Measurements from ENCODE around the gene MCC. TPM values are rescaled to one million over a fixed set of nuclear protein-coding genes. Genes with fewer than 3 reads are reported as not detected.

Gene MCC
- total RNA-seq, 1 experiment from 2014 or later, result 7.6 TPM

- Histone ChIP-seq H2BK5ac (ENCODE audit: insufficient read length, low read length) (no peak overlapping the region), H3K27ac (ENCODE audit: insufficient read length, low read depth, low read length) (no peak overlapping the region), H3K14ac (ENCODE audit: insufficient read depth, low read length) (no peak overlapping the region), H3K9ac (ENCODE audit: extremely low read depth, insufficient read length, low read length) (no peak overlapping the region), H3K4me1 (ENCODE audit: insufficient read depth, low read length) (peaks cover 11% of the 10 kb centered on the region), H3K18ac (ENCODE audit: insufficient read length, low read depth, low read length) (no peak overlapping the region), H2BK15ac (ENCODE audit: low read depth, low read length) (no peak overlapping the region), H3T11ph (ENCODE audit: low read length) (no peak overlapping the region), H4K8ac (replicated peaks; ENCODE audit: insufficient read length, low read depth, low read length) (no peak overlapping the region), H3K23ac (ENCODE audit: insufficient read length, low read depth, low read length) (no peak overlapping the region), H3K27me3 (ENCODE audit: insufficient read depth, low read length) (no peaks in the 10 kb centered on the region), H2BK120ac (ENCODE audit: low read depth, low read length, poor library complexity, severe bottlenecking) (no peak overlapping the region), H3K4me2 (ENCODE audit: insufficient read depth, insufficient read length, low read length) (no peak overlapping the region), H3K23me2 (ENCODE audit: insufficient read length, low read depth, low read length, poor library complexity, severe bottlenecking) (peaks cover 6% of the 10 kb centered on the region), H2BK12ac (ENCODE audit: insufficient read length, low read depth, low read length) (no peak overlapping the region), H3K79me1 (ENCODE audit: insufficient read depth, low read depth, low read length, poor library complexity, severe bottlenecking) (no peaks in the 10 kb centered on the region), H3K79me2 (ENCODE audit: insufficient read depth, low read length) (no peaks in the 10 kb centered on the region), H3K56ac (ENCODE audit: insufficient read length, low read depth, low read length) (no peak overlapping the region), H4K20me1 (ENCODE audit: control insufficient read depth, insufficient read depth, insufficient read length) (no peaks in the 10 kb centered on the region), H2AFZ (ENCODE audit: low read length) (no peak overlapping the region), H3K4ac (ENCODE audit: low read depth, low read length) (no peak overlapping the region), H4K5ac (ENCODE audit: insufficient read length, low read depth, low read length) (no peak overlapping the region), H2BK20ac (ENCODE audit: low read depth, low read length, poor library complexity, severe bottlenecking) (no peak overlapping the region), H3K9me3 (ENCODE audit: control insufficient read depth, low read depth, low read length) (no peaks in the 10 kb centered on the region), H2AK5ac (ENCODE audit: insufficient read length, low read length) (no peak overlapping the region), H4K91ac (ENCODE audit: insufficient read length, low read depth, low read length) (no peak overlapping the region)
- DNase-seq, result no peak
- H3K27me3 Mint-ChIP-seq (ENCODE audit: low read depth), result peaks cover 18% of the 10 kb centered on the region
- peaks cover 18 to 19% of the 10 kb centered on the region in 2 experiments for H3K4me1 Mint-ChIP-seq
- H3K36me3 Mint-ChIP-seq (ENCODE audit: insufficient read depth in 1 of 3, low read depth in 3 of 3), result no peaks in the 10 kb centered on the region
- H3K27ac Mint-ChIP-seq, result no peak overlapping the region
- TF ChIP-seq, protein P1, sequence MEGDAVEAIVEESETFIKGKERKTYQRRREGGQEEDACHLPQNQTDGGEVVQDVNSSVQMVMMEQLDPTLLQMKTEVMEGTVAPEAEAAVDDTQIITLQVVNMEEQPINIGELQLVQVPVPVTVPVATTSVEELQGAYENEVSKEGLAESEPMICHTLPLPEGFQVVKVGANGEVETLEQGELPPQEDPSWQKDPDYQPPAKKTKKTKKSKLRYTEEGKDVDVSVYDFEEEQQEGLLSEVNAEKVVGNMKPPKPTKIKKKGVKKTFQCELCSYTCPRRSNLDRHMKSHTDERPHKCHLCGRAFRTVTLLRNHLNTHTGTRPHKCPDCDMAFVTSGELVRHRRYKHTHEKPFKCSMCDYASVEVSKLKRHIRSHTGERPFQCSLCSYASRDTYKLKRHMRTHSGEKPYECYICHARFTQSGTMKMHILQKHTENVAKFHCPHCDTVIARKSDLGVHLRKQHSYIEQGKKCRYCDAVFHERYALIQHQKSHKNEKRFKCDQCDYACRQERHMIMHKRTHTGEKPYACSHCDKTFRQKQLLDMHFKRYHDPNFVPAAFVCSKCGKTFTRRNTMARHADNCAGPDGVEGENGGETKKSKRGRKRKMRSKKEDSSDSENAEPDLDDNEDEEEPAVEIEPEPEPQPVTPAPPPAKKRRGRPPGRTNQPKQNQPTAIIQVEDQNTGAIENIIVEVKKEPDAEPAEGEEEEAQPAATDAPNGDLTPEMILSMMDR (conservative IDR thresholded peaks at IDR 0.05), result no peak
- no peak overlapping the region; a peak in 1 of 5 replicates for H3K4me3 Mint-ChIP-seq
- no CpG with 5 or more reads among the region's 1 CpG for WGBS (ENCODE audit: extremely low coverage, insufficient read length, low lambda C conversion rate)
- no peaks in the 10 kb centered on the region for H3K9me3 Mint-ChIP-seq
Observed at GRCh38 chr5:113299591-113299990, 188.7 kb downstream of the MCC start.

All from H9 (cell line).